ENCODE data around the gene PRKCSH.

DNA sequence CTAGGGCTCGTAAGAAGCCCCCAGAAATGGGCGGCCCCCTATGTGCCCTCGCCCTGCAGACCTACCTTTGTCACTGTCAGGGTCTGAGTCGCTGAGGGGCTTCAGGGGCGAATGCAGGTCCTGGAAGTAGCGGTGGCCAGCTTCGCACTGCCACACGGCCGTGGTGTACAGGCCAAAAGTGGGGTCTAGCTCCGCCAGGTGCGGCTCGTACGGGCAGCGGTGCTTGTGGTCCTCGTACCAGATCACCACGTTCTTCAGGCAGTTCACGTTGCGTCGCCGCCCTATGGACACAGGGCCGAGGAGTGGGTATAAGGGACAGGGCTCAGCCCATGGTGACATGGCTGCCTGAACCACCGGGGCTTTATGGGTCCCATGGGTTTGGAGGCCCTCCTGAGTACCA, 60.5 kb downstream of the PRKCSH start:
- TF ChIP-seq, protein P1, sequence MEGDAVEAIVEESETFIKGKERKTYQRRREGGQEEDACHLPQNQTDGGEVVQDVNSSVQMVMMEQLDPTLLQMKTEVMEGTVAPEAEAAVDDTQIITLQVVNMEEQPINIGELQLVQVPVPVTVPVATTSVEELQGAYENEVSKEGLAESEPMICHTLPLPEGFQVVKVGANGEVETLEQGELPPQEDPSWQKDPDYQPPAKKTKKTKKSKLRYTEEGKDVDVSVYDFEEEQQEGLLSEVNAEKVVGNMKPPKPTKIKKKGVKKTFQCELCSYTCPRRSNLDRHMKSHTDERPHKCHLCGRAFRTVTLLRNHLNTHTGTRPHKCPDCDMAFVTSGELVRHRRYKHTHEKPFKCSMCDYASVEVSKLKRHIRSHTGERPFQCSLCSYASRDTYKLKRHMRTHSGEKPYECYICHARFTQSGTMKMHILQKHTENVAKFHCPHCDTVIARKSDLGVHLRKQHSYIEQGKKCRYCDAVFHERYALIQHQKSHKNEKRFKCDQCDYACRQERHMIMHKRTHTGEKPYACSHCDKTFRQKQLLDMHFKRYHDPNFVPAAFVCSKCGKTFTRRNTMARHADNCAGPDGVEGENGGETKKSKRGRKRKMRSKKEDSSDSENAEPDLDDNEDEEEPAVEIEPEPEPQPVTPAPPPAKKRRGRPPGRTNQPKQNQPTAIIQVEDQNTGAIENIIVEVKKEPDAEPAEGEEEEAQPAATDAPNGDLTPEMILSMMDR (IDR thresholded peaks at IDR 0.05; ENCODE audit: insufficient read depth, low read depth, low read length) = no peak
- TF ChIP-seq EZH2 (IDR thresholded peaks at IDR 0.05; ENCODE audit: insufficient read depth, low read length) = no peak

Data from astrocyte (in vitro differentiated cells and primary cell).